Measurements from ENCODE around the gene DCLK1.

Gene DCLK1

GRCh38 chr13:35927567-35928021 is 203.6 kb downstream of the DCLK1 start:
- no peak for TF ChIP-seq CTCF (IDR thresholded peaks at IDR 0.05; ENCODE audit: insufficient read depth, low read length, missing control alignments)
- ChIA-PET CTCF (interaction anchor here (1.0 to 1.5 kb wide), 4 partner anchors 11 to 27 kb away, joined by 3 to 6 read pairs (median 3); no protein-coding TSS in a partner anchor), POLR2A (no interaction called here)
- H3K4me3 ChIP-seq (ENCODE audit: low read depth, low read length), result no peak overlapping the region
- no peak for DNase-seq (ENCODE audit: low read depth, low spot score)

DNA sequence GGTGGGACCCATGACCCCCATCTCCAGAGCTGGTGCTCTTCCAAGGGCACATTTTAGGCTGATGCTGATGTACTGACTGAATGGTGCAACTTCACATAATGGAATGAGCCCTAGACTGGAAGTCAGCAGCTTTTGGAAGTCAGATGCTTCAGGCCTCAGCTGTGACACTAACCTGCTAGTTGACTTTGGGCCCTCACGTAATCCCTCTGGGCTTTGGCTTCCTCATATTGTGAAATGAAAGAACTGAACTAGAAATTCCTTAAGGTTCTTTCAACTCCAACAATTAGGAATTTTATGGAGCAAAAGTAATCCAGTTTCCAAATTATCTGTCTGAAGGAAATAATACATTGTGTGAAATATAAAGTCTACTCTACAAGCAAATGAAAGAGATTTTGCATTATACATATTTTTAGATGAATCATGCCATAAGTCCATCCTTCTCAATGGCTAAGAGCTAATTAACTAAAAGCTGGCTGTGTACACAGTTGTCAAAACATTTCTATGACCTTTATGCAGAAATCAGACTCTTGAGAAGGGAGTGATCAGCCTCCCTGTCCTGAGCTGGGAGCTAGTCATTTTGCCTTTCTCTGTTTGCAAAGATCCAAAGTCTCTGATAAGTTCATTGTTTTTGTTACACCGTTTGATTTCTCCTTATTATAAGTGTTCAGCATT is 204.2 kb downstream of the DCLK1 start:
- H3K4me3 ChIP-seq (ENCODE audit: low read depth, low read length), result no peak overlapping the region
- CTCF ChIA-PET, result interaction anchor here (1.0 to 1.5 kb wide), 3 partner anchors 13 to 27 kb away, joined by 3 to 6 read pairs (median 3); no protein-coding TSS in a partner anchor
- TF ChIP-seq CTCF (IDR thresholded peaks at IDR 0.05; ENCODE audit: insufficient read depth, low read length, missing control alignments), result no peak
- POLR2A ChIA-PET, result no interaction called here
- DNase-seq (ENCODE audit: low read depth, low spot score), result no peak

DNA sequence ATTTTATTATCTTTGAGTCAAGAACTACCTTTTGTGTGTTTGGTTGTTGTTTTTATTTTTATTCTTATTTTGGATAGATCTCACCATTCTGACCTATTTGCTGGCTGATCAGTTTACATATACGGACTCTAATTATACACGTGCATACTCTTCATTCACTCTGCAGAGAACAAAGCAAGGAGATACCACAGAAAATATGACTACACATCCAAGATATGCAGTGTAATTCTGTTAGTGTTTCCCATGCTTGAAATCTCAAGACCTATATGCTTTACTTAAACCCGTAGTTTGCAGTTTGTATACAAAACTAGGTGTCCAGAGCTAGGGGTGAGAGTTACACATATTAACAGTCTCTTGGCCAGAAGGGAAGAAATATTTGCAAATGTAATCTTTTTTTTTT is 205.5 kb downstream of the DCLK1 start:
- H3K4me3 ChIP-seq (ENCODE audit: low read depth, low read length), result no peak overlapping the region
- TF ChIP-seq CTCF (IDR thresholded peaks at IDR 0.05; ENCODE audit: insufficient read depth, low read length, missing control alignments), result no peak
- ChIA-PET POLR2A (no interaction called here), CTCF (interaction anchor here (1.3 kb wide), 1 partner anchor 91 kb away, joined by 3 read pairs; no protein-coding TSS in a partner anchor)
- DNase-seq (ENCODE audit: low read depth, low spot score), result no peak

DNA sequence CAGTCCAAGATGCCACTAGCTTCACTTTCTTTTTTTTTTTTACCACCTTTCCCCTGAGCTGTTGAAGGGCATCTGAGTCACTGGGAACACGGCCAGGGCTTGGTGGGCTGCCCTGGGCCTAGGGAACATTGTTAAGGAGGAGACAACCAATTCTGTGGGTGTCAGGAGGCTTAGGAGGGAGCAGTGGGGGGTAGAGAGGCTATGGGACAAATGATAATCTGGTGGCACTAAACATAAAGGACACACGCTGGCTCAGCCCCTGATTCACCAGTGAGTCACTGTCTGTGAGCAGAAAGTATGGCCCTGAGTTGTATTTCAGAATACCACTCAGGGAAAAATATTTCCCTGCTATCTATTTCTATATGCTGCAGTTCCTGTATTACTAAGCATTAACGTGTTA is 207.8 kb downstream of the DCLK1 start:
- TF ChIP-seq CTCF (IDR thresholded peaks at IDR 0.05; ENCODE audit: insufficient read depth, low read length, missing control alignments), result no peak
- ChIA-PET CTCF (interaction anchor here (1.2 kb wide), 1 partner anchor 14 kb away, joined by 3 read pairs; no protein-coding TSS in a partner anchor), POLR2A (no interaction called here)
- H3K4me3 ChIP-seq (ENCODE audit: low read depth, low read length), result no peak overlapping the region
- DNase-seq (ENCODE audit: low read depth, low spot score), result no peak

- POLR2A ChIA-PET, result no interaction called here
- no peak overlapping the region for H3K4me3 ChIP-seq (ENCODE audit: low read depth, low read length)
- no peak for TF ChIP-seq CTCF (IDR thresholded peaks at IDR 0.05; ENCODE audit: insufficient read depth, low read length, missing control alignments)
- CTCF ChIA-PET, result interaction anchor here (0.6 kb wide), 1 partner anchor 9 kb away, joined by 3 read pairs; no protein-coding TSS in a partner anchor
- DNase-seq (ENCODE audit: low read depth, low spot score), result no peak
Observed at GRCh38 chr13:35920816-35921215, 210.4 kb downstream of the DCLK1 start.

DNA sequence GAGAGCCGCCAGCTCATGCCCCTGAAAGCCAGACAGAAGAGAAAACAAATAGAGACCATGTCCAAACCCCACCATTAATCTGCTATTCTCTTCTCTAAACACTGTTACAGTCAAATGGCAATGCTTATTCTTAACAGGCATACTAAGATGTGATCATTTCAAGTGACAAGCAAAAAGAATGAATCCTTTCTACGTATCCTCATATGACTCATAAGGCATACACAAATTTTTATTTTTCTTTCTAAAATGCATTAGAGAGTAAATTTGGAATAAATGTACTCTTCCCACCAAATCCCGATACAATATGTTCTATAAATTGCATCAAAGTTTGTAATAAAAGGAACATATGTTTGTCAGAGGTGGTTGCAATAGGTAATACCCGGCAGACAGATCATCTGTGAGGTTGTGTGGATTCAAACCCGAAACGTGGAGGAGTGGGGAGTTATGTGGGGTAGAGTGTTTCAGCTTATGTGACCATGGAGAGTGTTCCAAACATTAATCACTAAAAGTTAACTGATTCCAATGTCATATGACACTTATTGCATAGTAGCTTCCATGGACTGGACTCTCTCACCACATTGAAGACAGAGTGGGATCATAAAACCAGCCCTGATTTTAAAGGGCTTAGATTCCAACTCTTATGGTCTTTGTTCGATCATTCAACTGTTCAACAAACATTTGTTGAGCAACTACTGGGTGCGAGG is 213.1 kb downstream of the DCLK1 start:
- CTCF ChIA-PET, result interaction anchor here (1.5 kb wide), 1 partner anchor 103 kb away, joined by 3 read pairs; no protein-coding TSS in a partner anchor
- no peak overlapping the region for H3K4me3 ChIP-seq (ENCODE audit: low read depth, low read length)
- DNase-seq (ENCODE audit: low read depth, low spot score), result no peak
- POLR2A ChIA-PET, result no interaction called here
- no peak for TF ChIP-seq CTCF (IDR thresholded peaks at IDR 0.05; ENCODE audit: insufficient read depth, low read length, missing control alignments)
